Measurements from ENCODE around the gene SLC25A41. TPM values are rescaled to one million over a fixed set of nuclear protein-coding genes. Genes with fewer than 3 reads are reported as not detected.

The SLC25A41 gene
- total RNA-seq, 4 donors from 2014 or later: 0.52 TPM; not detected in 3

- DNase-seq: no peak
- Histone ChIP-seq H3K9me3 (peaks cover 0 to 7% of the 10 kb centered on the region in 2 donors), H3K27ac (no peak overlapping the region), H3K4me1 (no peaks in the 10 kb centered on the region), H3K4me3 (no peak overlapping the region), H3K36me3 (no peaks in the 10 kb centered on the region), H3K27me3 (no peaks in the 10 kb centered on the region)
- intact Hi-C loops (cut with DNase I; ENCODE audit: low total_unique reads): no loop called here
- no peak for TF ChIP-seq CTCF (IDR thresholded peaks at IDR 0.05)
- no peak for TF ChIP-seq POLR2A (IDR thresholded peaks at IDR 0.05)
These were observed 22.4 kb upstream of the SLC25A41 start for GRCh38 chr19:6455924-6456323.

- no peaks in the 10 kb centered on the region for H3K4me1 ChIP-seq
- intact Hi-C loops (cut with DNase I; ENCODE audit: low total_unique reads): no loop called here
- H3K9me3 ChIP-seq: peaks cover 0 to 7% of the 10 kb centered on the region in 2 donors
- no peak for DNase-seq
- H3K27ac ChIP-seq: no peak overlapping the region
- no peaks in the 10 kb centered on the region for H3K27me3 ChIP-seq
- no peak overlapping the region for H3K4me3 ChIP-seq
- H3K36me3 ChIP-seq: no peaks in the 10 kb centered on the region
- no peak for TF ChIP-seq CTCF (IDR thresholded peaks at IDR 0.05)
These were observed 20.5 kb upstream of the SLC25A41 start for GRCh38 chr19:6453951-6454565.

- Histone ChIP-seq H3K36me3 (no peaks in the 10 kb centered on the region), H3K27me3 (no peaks in the 10 kb centered on the region)
- intact Hi-C loops (cut with DNase I; ENCODE audit: low total_unique reads): no loop called here
These were observed 19.3 kb upstream of the SLC25A41 start for GRCh38 chr19:6452899-6453298.

GRCh38 chr19:6452223-6452614 is 18.7 kb upstream of the SLC25A41 start:
- H3K27me3 ChIP-seq: no peaks in the 10 kb centered on the region
- H3K4me3 ChIP-seq: no peak overlapping the region
- TF ChIP-seq POLR2A (IDR thresholded peaks at IDR 0.05) (no peak), CTCF (IDR thresholded peaks at IDR 0.05) (no peak)
- H3K27ac ChIP-seq: no peak overlapping the region
- no peaks in the 10 kb centered on the region for H3K4me1 ChIP-seq
- intact Hi-C loops (cut with DNase I; ENCODE audit: low total_unique reads): no loop called here
- no peak for DNase-seq
- H3K36me3 ChIP-seq: no peaks in the 10 kb centered on the region
- H3K9me3 ChIP-seq: peaks cover 0 to 7% of the 10 kb centered on the region in 2 donors

More at GRCh38 chr19:6452899-6453298, 19.3 kb upstream of the SLC25A41 start:
- no peak overlapping the region for H3K4me3 ChIP-seq
- DNase-seq: no peak
- no peak overlapping the region for H3K27ac ChIP-seq
- TF ChIP-seq CTCF (IDR thresholded peaks at IDR 0.05) (no peak), POLR2A (IDR thresholded peaks at IDR 0.05) (no peak)
- peaks cover 0 to 7% of the 10 kb centered on the region in 2 donors for H3K9me3 ChIP-seq
- H3K4me1 ChIP-seq: no peaks in the 10 kb centered on the region

GRCh38 chr19:6451583-6452222 is 18.1 kb upstream of the SLC25A41 start:
- no peak overlapping the region for H3K27ac ChIP-seq
- H3K27me3 ChIP-seq: no peaks in the 10 kb centered on the region
- peaks cover 0 to 7% of the 10 kb centered on the region in 2 donors for H3K9me3 ChIP-seq
- intact Hi-C loops (cut with DNase I; ENCODE audit: low total_unique reads): no loop called here
- no peaks in the 10 kb centered on the region for H3K36me3 ChIP-seq
- H3K4me1 ChIP-seq: no peaks in the 10 kb centered on the region
- no peak for DNase-seq
- TF ChIP-seq CTCF (IDR thresholded peaks at IDR 0.05): no peak
- TF ChIP-seq POLR2A (IDR thresholded peaks at IDR 0.05): no peak
- no peak overlapping the region for H3K4me3 ChIP-seq
